Measurements from ENCODE around the gene CLDN11. TPM values are rescaled to one million over a fixed set of nuclear protein-coding genes. Genes with fewer than 3 reads are reported as not detected.

The CLDN11 gene
- total RNA-seq, 1 donor from 2014 or later = 1.6 TPM

- H3K27me3 ChIP-seq (ENCODE audit: control insufficient read depth in 3 of 3, insufficient read depth in 3 of 3, low read length in 3 of 3) = no peaks in the 10 kb centered on the region
- no peak overlapping the region for H3K9ac ChIP-seq (ENCODE audit: low read depth in 1 of 3, low read length in 3 of 3)
- H3K27ac ChIP-seq (ENCODE audit: low read depth, low read length) = no peak overlapping the region
- H3K4me1 ChIP-seq (ENCODE audit: control insufficient read depth in 3 of 3, insufficient read depth in 3 of 3, low read length in 3 of 3) = no peaks in the 10 kb centered on the region
- H3K9me3 ChIP-seq (ENCODE audit: control insufficient read depth in 3 of 3, low read length in 3 of 3) = no peaks in the 10 kb centered on the region
- no peaks in the 10 kb centered on the region for H3K36me3 ChIP-seq (ENCODE audit: control insufficient read depth in 3 of 3, insufficient read depth in 3 of 3, low read length in 3 of 3)
- no peak overlapping the region for H3K4me3 ChIP-seq (ENCODE audit: low read length in 3 of 3)
Measured at GRCh38 chr3:170410428-170411029, 8.1 kb upstream of the CLDN11 start.

- peaks cover 4 to 13% (median 10%) of the 10 kb centered on the region in 3 donors for H3K27me3 ChIP-seq (ENCODE audit: control insufficient read depth in 3 of 3, insufficient read depth in 3 of 3, low read length in 3 of 3)
- peaks cover 0 to 3% (median 2%) of the 10 kb centered on the region in 3 donors for H3K4me1 ChIP-seq (ENCODE audit: control insufficient read depth in 3 of 3, insufficient read depth in 3 of 3, low read length in 3 of 3)
- H3K36me3 ChIP-seq (ENCODE audit: control insufficient read depth in 3 of 3, insufficient read depth in 3 of 3, low read length in 3 of 3) = no peaks in the 10 kb centered on the region
- H3K27ac ChIP-seq (ENCODE audit: low read depth, low read length) = no peak overlapping the region
- H3K9me3 ChIP-seq (ENCODE audit: control insufficient read depth in 3 of 3, low read length in 3 of 3) = no peaks in the 10 kb centered on the region
- H3K9ac ChIP-seq (ENCODE audit: low read depth in 1 of 3, low read length in 3 of 3) = no peak overlapping the region
- H3K4me3 ChIP-seq (ENCODE audit: low read length in 3 of 3) = no peak overlapping the region
Measured at GRCh38 chr3:170413291-170413690, 5.4 kb upstream of the CLDN11 start.

- H3K4me3 ChIP-seq (ENCODE audit: low read length in 3 of 3) = no peak overlapping the region
- H3K27ac ChIP-seq (ENCODE audit: low read depth, low read length) = no peak overlapping the region
- no peak overlapping the region for H3K9ac ChIP-seq (ENCODE audit: low read depth in 1 of 3, low read length in 3 of 3)
- peaks cover 4 to 10% (median 10%) of the 10 kb centered on the region in 3 donors for H3K4me1 ChIP-seq (ENCODE audit: control insufficient read depth in 3 of 3, insufficient read depth in 3 of 3, low read length in 3 of 3)
- H3K9me3 ChIP-seq (ENCODE audit: control insufficient read depth in 3 of 3, low read length in 3 of 3) = no peaks in the 10 kb centered on the region
- no peaks in the 10 kb centered on the region for H3K36me3 ChIP-seq (ENCODE audit: control insufficient read depth in 3 of 3, insufficient read depth in 3 of 3, low read length in 3 of 3)
- H3K27me3 ChIP-seq (ENCODE audit: control insufficient read depth in 3 of 3, insufficient read depth in 3 of 3, low read length in 3 of 3) = peaks cover 11 to 22% (median 17%) of the 10 kb centered on the region in 3 donors
Measured at GRCh38 chr3:170414202-170414663, 4.4 kb upstream of the CLDN11 start.

- no peak overlapping the region for H3K27ac ChIP-seq (ENCODE audit: low read depth, low read length)
- peaks cover 11 to 36% (median 24%) of the 10 kb centered on the region in 3 donors for H3K27me3 ChIP-seq (ENCODE audit: control insufficient read depth in 3 of 3, insufficient read depth in 3 of 3, low read length in 3 of 3)
- H3K4me3 ChIP-seq (ENCODE audit: low read length in 3 of 3) = no peak overlapping the region
- H3K9ac ChIP-seq (ENCODE audit: low read depth in 1 of 3, low read length in 3 of 3) = no peak overlapping the region
- no peaks in the 10 kb centered on the region for H3K36me3 ChIP-seq (ENCODE audit: control insufficient read depth in 3 of 3, insufficient read depth in 3 of 3, low read length in 3 of 3)
- peaks cover 8 to 16% (median 16%) of the 10 kb centered on the region in 3 donors for H3K4me1 ChIP-seq (ENCODE audit: control insufficient read depth in 3 of 3, insufficient read depth in 3 of 3, low read length in 3 of 3)
- H3K9me3 ChIP-seq (ENCODE audit: control insufficient read depth in 3 of 3, low read length in 3 of 3) = no peaks in the 10 kb centered on the region
Measured at GRCh38 chr3:170417090-170417489, 1.6 kb upstream of the CLDN11 start.

GRCh38 chr3:170419557-170420087 lies 954 bp downstream of the CLDN11 start:
- H3K27me3 ChIP-seq (ENCODE audit: control insufficient read depth in 3 of 3, insufficient read depth in 3 of 3, low read length in 3 of 3) = peaks cover 11 to 36% (median 24%) of the 10 kb centered on the region in 3 donors
- H3K4me1 ChIP-seq (ENCODE audit: control insufficient read depth in 3 of 3, insufficient read depth in 3 of 3, low read length in 3 of 3) = peaks cover 8 to 16% (median 16%) of the 10 kb centered on the region in 3 donors
- no peak overlapping the region for H3K27ac ChIP-seq (ENCODE audit: low read depth, low read length)
- H3K9ac ChIP-seq (ENCODE audit: low read depth in 1 of 3, low read length in 3 of 3) = peak overlapping the region in 1 of 3 donors; percentile 16
- H3K9me3 ChIP-seq (ENCODE audit: control insufficient read depth in 3 of 3, low read length in 3 of 3) = no peaks in the 10 kb centered on the region
- peak overlapping the region; percentile 60 to 74 (median 69) for H3K4me3 ChIP-seq (ENCODE audit: low read length in 3 of 3)
- no peaks in the 10 kb centered on the region for H3K36me3 ChIP-seq (ENCODE audit: control insufficient read depth in 3 of 3, insufficient read depth in 3 of 3, low read length in 3 of 3)

GRCh38 chr3:170420307-170420821 lies 1.7 kb downstream of the CLDN11 start:
- Histone ChIP-seq H3K4me3 (ENCODE audit: low read length in 3 of 3) (peak overlapping the region; percentile 32 to 74 (median 60)), H3K27ac (ENCODE audit: low read depth, low read length) (no peak overlapping the region), H3K9me3 (ENCODE audit: control insufficient read depth in 3 of 3, low read length in 3 of 3) (no peaks in the 10 kb centered on the region), H3K4me1 (ENCODE audit: control insufficient read depth in 3 of 3, insufficient read depth in 3 of 3, low read length in 3 of 3) (peaks cover 8 to 16% (median 16%) of the 10 kb centered on the region in 3 donors), H3K27me3 (ENCODE audit: control insufficient read depth in 3 of 3, insufficient read depth in 3 of 3, low read length in 3 of 3) (peaks cover 11 to 36% (median 24%) of the 10 kb centered on the region in 3 donors), H3K36me3 (ENCODE audit: control insufficient read depth in 3 of 3, insufficient read depth in 3 of 3, low read length in 3 of 3) (no peaks in the 10 kb centered on the region), H3K9ac (ENCODE audit: low read depth in 1 of 3, low read length in 3 of 3) (no peak overlapping the region)

- Histone ChIP-seq H3K27ac (ENCODE audit: low read depth, low read length) (no peak overlapping the region), H3K36me3 (ENCODE audit: control insufficient read depth in 3 of 3, insufficient read depth in 3 of 3, low read length in 3 of 3) (no peaks in the 10 kb centered on the region), H3K9me3 (ENCODE audit: control insufficient read depth in 3 of 3, low read length in 3 of 3) (no peaks in the 10 kb centered on the region), H3K27me3 (ENCODE audit: control insufficient read depth in 3 of 3, insufficient read depth in 3 of 3, low read length in 3 of 3) (peaks cover 11 to 36% (median 24%) of the 10 kb centered on the region in 3 donors), H3K9ac (ENCODE audit: low read depth in 1 of 3, low read length in 3 of 3) (no peak overlapping the region), H3K4me1 (ENCODE audit: control insufficient read depth in 3 of 3, insufficient read depth in 3 of 3, low read length in 3 of 3) (peaks cover 8 to 16% (median 16%) of the 10 kb centered on the region in 3 donors), H3K4me3 (ENCODE audit: low read length in 3 of 3) (peak overlapping the region in 2 of 3 donors; percentile 35 to 43)
Measured at GRCh38 chr3:170421111-170421641, 2.5 kb downstream of the CLDN11 start.

- no peak overlapping the region for H3K9ac ChIP-seq (ENCODE audit: low read depth in 1 of 3, low read length in 3 of 3)
- H3K27me3 ChIP-seq (ENCODE audit: control insufficient read depth in 3 of 3, insufficient read depth in 3 of 3, low read length in 3 of 3) = peaks cover 11 to 36% (median 24%) of the 10 kb centered on the region in 3 donors
- no peaks in the 10 kb centered on the region for H3K9me3 ChIP-seq (ENCODE audit: control insufficient read depth in 3 of 3, low read length in 3 of 3)
- no peak overlapping the region for H3K27ac ChIP-seq (ENCODE audit: low read depth, low read length)
- H3K36me3 ChIP-seq (ENCODE audit: control insufficient read depth in 3 of 3, insufficient read depth in 3 of 3, low read length in 3 of 3) = no peaks in the 10 kb centered on the region
- no peak overlapping the region for H3K4me3 ChIP-seq (ENCODE audit: low read length in 3 of 3)
- peaks cover 8 to 16% (median 16%) of the 10 kb centered on the region in 3 donors for H3K4me1 ChIP-seq (ENCODE audit: control insufficient read depth in 3 of 3, insufficient read depth in 3 of 3, low read length in 3 of 3)
Measured at GRCh38 chr3:170421758-170422157, 3.1 kb downstream of the CLDN11 start.

- Histone ChIP-seq H3K9ac (ENCODE audit: low read depth in 1 of 3, low read length in 3 of 3) (no peak overlapping the region), H3K36me3 (ENCODE audit: control insufficient read depth in 3 of 3, insufficient read depth in 3 of 3, low read length in 3 of 3) (no peaks in the 10 kb centered on the region), H3K27me3 (ENCODE audit: control insufficient read depth in 3 of 3, insufficient read depth in 3 of 3, low read length in 3 of 3) (peaks cover 10 to 24% (median 16%) of the 10 kb centered on the region in 3 donors), H3K4me3 (ENCODE audit: low read length in 3 of 3) (no peak overlapping the region), H3K9me3 (ENCODE audit: control insufficient read depth in 3 of 3, low read length in 3 of 3) (no peaks in the 10 kb centered on the region), H3K27ac (ENCODE audit: low read depth, low read length) (no peak overlapping the region), H3K4me1 (ENCODE audit: control insufficient read depth in 3 of 3, insufficient read depth in 3 of 3, low read length in 3 of 3) (peaks cover 8 to 16% (median 15%) of the 10 kb centered on the region in 3 donors)
Measured at GRCh38 chr3:170423001-170423615, 4.4 kb downstream of the CLDN11 start.
